SK-N-SH treated with all-trans-retinoic acid at 6 μM for 48 hours (cell line): ENCODE measurements around the gene ELAVL1.

Experiments used
- ATAC-seq: fragments of 200-7000 bp; cut with Tn5 transposase; 3 replicates; pipeline ENCODE4 v1.9.1; 2020; ENCODE audit warnings: mild to moderate bottlenecking, moderate library complexity
- BACH2 ChIP-seq: fragments of 250-450 bp; sonication (Bioruptor Pico); IDR thresholded peaks from 2 replicates; pipeline ENCODE4 v1.9.0; 2021; ENCODE audit warnings: mild to moderate bottlenecking, borderline replicate concordance
- CREB5 ChIP-seq: fragments of 250-450 bp; sonication (Bioruptor Pico); IDR thresholded peaks from 2 replicates; pipeline ENCODE4 v1.5.1; 2020; ENCODE audit warnings: low read depth, mild to moderate bottlenecking, moderate library complexity
- CSDC2 ChIP-seq: fragments of 250-450 bp; sonication (Bioruptor Pico); IDR thresholded peaks from 2 replicates; pipeline ENCODE4 v1.5.0; 2020; ENCODE audit warnings: mild to moderate bottlenecking, moderate library complexity
- CSRNP3 ChIP-seq: fragments of 250-450 bp; sonication (Bioruptor Pico); IDR thresholded peaks from 2 replicates; pipeline ENCODE4 v1.5.1; 2021; ENCODE audit warnings: mild to moderate bottlenecking, moderate library complexity
- ESRRG ChIP-seq: fragments of 250-450 bp; sonication (Bioruptor Pico); IDR thresholded peaks from 2 replicates; pipeline ENCODE4 v1.6.1; 2021; ENCODE audit warnings: mild to moderate bottlenecking
- GLIS3 ChIP-seq: fragments of 250-450 bp; sonication (Bioruptor Pico); IDR thresholded peaks from 2 replicates; pipeline ENCODE4 v1.5.0; 2020; ENCODE audit warnings: mild to moderate bottlenecking, moderate library complexity
- ISL1 ChIP-seq: fragments of 250-450 bp; sonication (Bioruptor Pico); IDR thresholded peaks from 2 replicates; pipeline ENCODE4 v2.1.2; 2022; ENCODE audit warnings: mild to moderate bottlenecking, moderate library complexity
- OSR1 ChIP-seq: fragments of 250-450 bp; sonication (Bioruptor Pico); IDR thresholded peaks from 2 replicates; pipeline ENCODE4 v1.8.0; 2022; ENCODE audit warnings: moderate library complexity, mild to moderate bottlenecking, inconsistent platforms
- POU6F1 ChIP-seq: fragments of 250-450 bp; sonication (Bioruptor Pico); IDR thresholded peaks from 2 replicates; pipeline ENCODE4 v1.8.0; 2021; ENCODE audit warnings: low read depth, mild to moderate bottlenecking, moderate library complexity, borderline replicate concordance
- PPARA ChIP-seq: fragments of 250-450 bp; sonication (Bioruptor Pico); IDR thresholded peaks from 2 replicates; pipeline ENCODE4 v1.5.0; 2020; ENCODE audit warnings: mild to moderate bottlenecking, borderline replicate concordance
- RARB ChIP-seq: fragments of 250-450 bp; sonication (Bioruptor Pico); IDR thresholded peaks from 2 replicates; pipeline ENCODE4 v1.8.0; 2021; ENCODE audit warnings: mild to moderate bottlenecking, moderate library complexity
- SNAI2 ChIP-seq: fragments of 250-450 bp; sonication (Bioruptor Pico); IDR thresholded peaks from 2 replicates; pipeline ENCODE4 v1.5.0; 2020; ENCODE audit warnings: mild to moderate bottlenecking, moderate library complexity
- TOX ChIP-seq: fragments of 250-450 bp; sonication (Bioruptor Pico); IDR thresholded peaks from 2 replicates; pipeline ENCODE4 v1.8.0; 2021; ENCODE audit warnings: mild to moderate bottlenecking, moderate library complexity, borderline replicate concordance
- TSHZ2 ChIP-seq: fragments of 250-450 bp; sonication (Bioruptor Pico); IDR thresholded peaks from 2 replicates; pipeline ENCODE4 v1.5.0; 2020; ENCODE audit warnings: mild to moderate bottlenecking, moderate library complexity
- ZC3H10 ChIP-seq: fragments of 250-450 bp; sonication (Bioruptor Pico); IDR thresholded peaks from 2 replicates; pipeline ENCODE4 v1.5.1; 2021; ENCODE audit warnings: mild to moderate bottlenecking, moderate library complexity
- ZFP3 ChIP-seq: fragments of 250-450 bp; sonication (Bioruptor Pico); IDR thresholded peaks from 2 replicates; pipeline ENCODE4 v1.5.0; 2020; ENCODE audit warnings: mild to moderate bottlenecking, moderate library complexity
- ZFP30 ChIP-seq: fragments of 450-650 bp; formaldehyde crosslinking; IDR thresholded peaks from 2 replicates; pipeline ENCODE4 v1.5.0; 2022; ENCODE audit warnings: mild to moderate bottlenecking, moderate library complexity
- ZNF565 ChIP-seq: fragments of 450-650 bp; formaldehyde crosslinking; conservative IDR thresholded peaks from 2 replicates; pipeline ENCODE4 v1.5.0; 2020; ENCODE audit warnings: low read depth, mild to moderate bottlenecking, moderate library complexity
- ZNF70 ChIP-seq: fragments of 450-650 bp; formaldehyde crosslinking; IDR thresholded peaks from 2 replicates; pipeline ENCODE4 v1.5.0; 2020; ENCODE audit warnings: mild to moderate bottlenecking, moderate library complexity
- ZNF8 ChIP-seq: fragments of 450-650 bp; formaldehyde crosslinking; IDR thresholded peaks from 2 replicates; pipeline ENCODE4 v1.5.0; 2020; ENCODE audit warnings: mild to moderate bottlenecking, moderate library complexity

ELAVL1 gene

GRCh38 chr19:7916955-7917266, 88.5 kb downstream of the ELAVL1 start:
- TF ChIP-seq ZNF70 (no peak), ZNF565 (CRISPR knock-in tag) (no peak), SNAI2 (CRISPR knock-in tag) (no peak), POU6F1 (CRISPR knock-in tag) (no peak), TOX (CRISPR knock-in tag) (no peak), ZNF8 (CRISPR knock-in tag) (no peak), RARB (CRISPR knock-in tag) (no peak), CSDC2 (CRISPR knock-in tag) (no peak), TSHZ2 (CRISPR knock-in tag) (no peak), ZFP30 (no peak), CREB5 (CRISPR knock-in tag) (no peak), ISL1 (CRISPR knock-in tag) (no peak), OSR1 (CRISPR knock-in tag) (no peak), ESRRG (CRISPR knock-in tag) (no peak)
- no peak for ATAC-seq

- ATAC-seq, result peak; percentile 0; the same call in 1 of the 3 replicates
- TF ChIP-seq ZFP3 (CRISPR knock-in tag) (peak; percentile 92), CSRNP3 (CRISPR knock-in tag) (no peak)
These were observed 89.1 kb downstream of the ELAVL1 start for GRCh38 chr19:7916103-7916954.

- no peak for ATAC-seq
- TF ChIP-seq TSHZ2 (CRISPR knock-in tag), result no peak
These were observed 90.0 kb downstream of the ELAVL1 start for GRCh38 chr19:7915250-7916102.

- ATAC-seq, result no peak
- no peak for TF ChIP-seq PPARA (CRISPR knock-in tag)
- TF ChIP-seq ZC3H10 (CRISPR knock-in tag), result no peak
- TF ChIP-seq CSDC2 (CRISPR knock-in tag), result no peak
- TF ChIP-seq BACH2, result no peak
- TF ChIP-seq ZNF8 (CRISPR knock-in tag), result no peak
- TF ChIP-seq RARB (CRISPR knock-in tag), result no peak
- no peak for TF ChIP-seq TOX (CRISPR knock-in tag)
- no peak for TF ChIP-seq TSHZ2 (CRISPR knock-in tag)
- no peak for TF ChIP-seq SNAI2 (CRISPR knock-in tag)
- TF ChIP-seq GLIS3, result no peak
These were observed 90.8 kb downstream of the ELAVL1 start, which contains the start of gene TGFBR3L for GRCh38 chr19:7914598-7915045. Gene TGFBR3L (plus strand): TSS chr19:7914830.
